ENCODE measurements around the gene KCNE1. TPM values are rescaled to one million over a fixed set of nuclear protein-coding genes. Genes with fewer than 3 reads are reported as not detected.
A peak's percentile ranks its signal among the peaks of the same experiment; 100 is the strongest.

Gene KCNE1
- total RNA-seq, 1 donor from 2014 or later = not detected

DNA sequence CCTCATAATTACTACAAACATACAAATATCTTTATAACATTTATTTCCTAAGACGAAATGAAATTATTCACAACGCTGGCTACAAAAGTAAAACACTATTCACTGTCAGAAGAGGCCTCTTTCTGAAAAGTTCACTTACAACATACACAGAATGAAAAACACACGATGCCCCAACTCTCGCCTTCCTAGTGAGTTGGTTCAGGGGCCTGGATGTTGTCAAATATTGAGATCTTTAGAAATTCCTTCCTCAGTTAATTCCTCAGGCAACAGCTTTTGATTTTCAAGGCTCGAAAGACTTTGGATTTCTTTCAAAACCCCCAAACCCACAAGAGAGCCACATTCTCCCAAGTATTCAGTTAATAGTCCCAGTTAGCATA, 14.2 kb upstream of the KCNE1 start:
- H3K4me3 ChIP-seq (ENCODE audit: low read depth, low read length) = peak overlapping the region; percentile 55
- TF ChIP-seq, protein P1, sequence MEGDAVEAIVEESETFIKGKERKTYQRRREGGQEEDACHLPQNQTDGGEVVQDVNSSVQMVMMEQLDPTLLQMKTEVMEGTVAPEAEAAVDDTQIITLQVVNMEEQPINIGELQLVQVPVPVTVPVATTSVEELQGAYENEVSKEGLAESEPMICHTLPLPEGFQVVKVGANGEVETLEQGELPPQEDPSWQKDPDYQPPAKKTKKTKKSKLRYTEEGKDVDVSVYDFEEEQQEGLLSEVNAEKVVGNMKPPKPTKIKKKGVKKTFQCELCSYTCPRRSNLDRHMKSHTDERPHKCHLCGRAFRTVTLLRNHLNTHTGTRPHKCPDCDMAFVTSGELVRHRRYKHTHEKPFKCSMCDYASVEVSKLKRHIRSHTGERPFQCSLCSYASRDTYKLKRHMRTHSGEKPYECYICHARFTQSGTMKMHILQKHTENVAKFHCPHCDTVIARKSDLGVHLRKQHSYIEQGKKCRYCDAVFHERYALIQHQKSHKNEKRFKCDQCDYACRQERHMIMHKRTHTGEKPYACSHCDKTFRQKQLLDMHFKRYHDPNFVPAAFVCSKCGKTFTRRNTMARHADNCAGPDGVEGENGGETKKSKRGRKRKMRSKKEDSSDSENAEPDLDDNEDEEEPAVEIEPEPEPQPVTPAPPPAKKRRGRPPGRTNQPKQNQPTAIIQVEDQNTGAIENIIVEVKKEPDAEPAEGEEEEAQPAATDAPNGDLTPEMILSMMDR (conservative IDR thresholded peaks at IDR 0.05; ENCODE audit: low read depth, low read length) = no peak
- no peak for DNase-seq (ENCODE audit: low read depth)

DNA sequence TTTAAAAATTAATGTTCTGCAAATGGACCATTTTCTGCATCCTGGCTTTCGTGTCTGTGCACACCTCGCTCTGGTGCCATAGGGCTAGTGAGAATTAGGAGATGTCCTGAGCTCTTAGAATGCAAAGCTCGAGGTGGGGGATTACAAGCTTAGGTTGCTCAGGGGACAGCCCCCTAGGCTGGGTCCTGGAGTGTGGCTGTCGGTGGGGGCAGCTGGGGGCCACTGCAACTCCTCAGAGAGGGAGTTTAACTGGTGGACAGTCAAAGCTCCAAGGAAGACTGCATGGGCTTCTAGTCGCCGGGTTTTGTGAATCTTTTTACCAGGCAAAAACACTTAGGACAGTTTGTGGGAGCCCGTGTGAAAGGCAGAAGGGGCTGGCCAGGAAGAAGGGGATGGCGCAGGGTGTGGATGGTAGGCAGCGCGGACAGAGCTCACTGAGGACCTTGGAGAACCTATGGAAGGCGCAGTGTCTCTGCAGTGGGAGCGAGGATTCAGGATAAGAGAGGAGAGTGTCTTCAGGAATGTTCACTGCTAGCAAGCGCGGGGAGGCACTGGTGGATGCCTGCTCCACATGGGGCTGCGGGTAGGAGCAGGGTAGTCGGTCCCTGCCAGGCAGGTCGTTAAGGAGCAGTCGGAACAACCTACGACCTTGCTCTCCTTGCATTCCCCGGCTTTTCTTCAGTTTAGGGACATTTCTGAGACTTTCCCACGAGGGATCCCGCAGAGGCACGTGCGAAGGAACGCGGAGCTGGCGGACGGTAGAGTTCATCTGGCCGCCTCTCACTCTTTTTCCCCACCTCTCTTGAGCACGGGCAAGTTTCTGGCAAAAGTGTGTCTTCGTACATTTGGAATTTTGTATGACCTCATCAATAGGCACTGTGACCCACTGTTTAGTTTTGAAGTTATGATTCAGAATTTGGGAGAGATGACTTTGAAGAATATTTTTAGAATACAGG, 12.9 kb upstream of the KCNE1 start:
- peak overlapping the region; percentile 55 for H3K4me3 ChIP-seq (ENCODE audit: low read depth, low read length)
- DNase-seq (ENCODE audit: low read depth) = no peak
- TF ChIP-seq, protein P1 (conservative IDR thresholded peaks at IDR 0.05; ENCODE audit: low read depth, low read length) = no peak

- no peak for DNase-seq (ENCODE audit: low read depth)
- TF ChIP-seq, protein P1 (conservative IDR thresholded peaks at IDR 0.05; ENCODE audit: low read depth, low read length) = no peak
- no peak overlapping the region for H3K4me3 ChIP-seq (ENCODE audit: low read depth, low read length)
These were observed 11.1 kb upstream of the KCNE1 start for GRCh38 chr21:34523019-34523555.

- no peak for DNase-seq (ENCODE audit: low read depth)
- TF ChIP-seq, protein P1 (conservative IDR thresholded peaks at IDR 0.05; ENCODE audit: low read depth, low read length) = no peak
- no peak overlapping the region for H3K4me3 ChIP-seq (ENCODE audit: low read depth, low read length)
These were observed 10.3 kb upstream of the KCNE1 start for GRCh38 chr21:34522284-34522683.

DNA sequence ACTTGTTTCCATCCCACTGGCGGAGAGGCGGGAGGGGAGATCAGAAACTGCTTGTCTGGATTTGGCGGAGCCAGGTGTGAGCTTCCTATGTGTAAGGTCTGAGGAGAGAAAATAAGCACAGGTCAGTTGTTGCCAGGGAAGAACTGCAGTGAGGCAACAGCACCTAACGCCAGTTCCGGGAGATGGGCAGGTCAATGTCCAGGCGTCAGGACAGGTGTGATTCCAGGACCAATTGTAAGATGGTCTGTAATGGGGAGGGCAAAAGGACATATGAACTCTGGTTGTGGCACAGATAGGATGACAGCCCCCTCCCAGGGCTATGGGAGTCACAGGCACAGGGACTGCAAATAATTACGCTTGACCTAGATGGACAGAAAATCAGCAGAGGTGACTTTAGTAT, 9.6 kb upstream of the KCNE1 start:
- no peak overlapping the region for H3K4me3 ChIP-seq (ENCODE audit: low read depth, low read length)
- no peak for DNase-seq (ENCODE audit: low read depth)
- TF ChIP-seq, protein P1 (conservative IDR thresholded peaks at IDR 0.05; ENCODE audit: low read depth, low read length) = no peak

DNA sequence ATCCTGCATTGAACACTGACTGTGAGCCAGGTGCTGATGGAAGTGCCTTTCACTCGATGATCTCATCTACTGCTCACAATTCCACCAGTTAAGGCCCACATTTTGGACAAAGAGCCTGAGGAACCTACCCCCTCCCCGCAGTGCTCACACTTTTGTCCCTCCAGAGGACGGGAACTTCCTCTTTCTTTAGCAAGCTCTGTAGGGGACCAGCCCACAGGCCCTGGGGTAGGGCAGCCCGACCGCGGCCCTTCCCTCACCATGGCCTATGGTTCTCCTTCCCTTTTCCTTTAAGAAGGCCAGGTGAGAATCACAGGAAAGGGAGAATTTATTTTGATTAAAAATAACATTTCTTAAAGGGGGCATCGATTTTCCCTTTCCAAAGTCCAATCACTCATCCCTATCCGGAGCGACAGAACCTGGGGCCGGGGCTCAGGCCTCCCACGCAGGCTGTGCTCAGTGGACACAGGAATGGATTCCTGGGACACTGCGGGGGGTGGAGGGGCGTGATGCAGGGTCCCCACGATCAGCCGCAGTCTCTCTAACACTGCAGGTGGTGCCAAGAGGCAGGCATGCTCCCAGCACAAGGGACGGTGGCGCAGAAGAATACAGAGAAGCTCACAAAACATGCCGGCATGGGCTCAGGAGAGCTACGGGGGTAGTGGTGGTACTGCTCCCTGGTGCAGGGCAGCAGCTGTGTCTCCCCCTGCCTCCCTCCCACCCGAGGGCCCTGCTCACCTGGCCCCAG, 8.9 kb upstream of the KCNE1 start:
- TF ChIP-seq, protein P1 (conservative IDR thresholded peaks at IDR 0.05; ENCODE audit: low read depth, low read length) = no peak
- no peak for DNase-seq (ENCODE audit: low read depth)
- H3K4me3 ChIP-seq (ENCODE audit: low read depth, low read length) = no peak overlapping the region

All from epithelial cell of proximal tubule (primary cell).